HG03066 (cell line): Measurements from ENCODE around the gene ARID3A.
"Not testable (repeated sequence)": the region's sequence is repeated elsewhere in the genome, so short reads cannot be mapped to it uniquely, and the experiment has no call there.

Experiments
- ATAC-seq: cut with Tn5 transposase; IDR thresholded peaks from one replicate; pipeline ENCODE4 v1.9.1; 2021; ENCODE audit warnings: low read depth; ENCODE audit not compliant: unreplicated experiment

Gene ARID3A

DNA sequence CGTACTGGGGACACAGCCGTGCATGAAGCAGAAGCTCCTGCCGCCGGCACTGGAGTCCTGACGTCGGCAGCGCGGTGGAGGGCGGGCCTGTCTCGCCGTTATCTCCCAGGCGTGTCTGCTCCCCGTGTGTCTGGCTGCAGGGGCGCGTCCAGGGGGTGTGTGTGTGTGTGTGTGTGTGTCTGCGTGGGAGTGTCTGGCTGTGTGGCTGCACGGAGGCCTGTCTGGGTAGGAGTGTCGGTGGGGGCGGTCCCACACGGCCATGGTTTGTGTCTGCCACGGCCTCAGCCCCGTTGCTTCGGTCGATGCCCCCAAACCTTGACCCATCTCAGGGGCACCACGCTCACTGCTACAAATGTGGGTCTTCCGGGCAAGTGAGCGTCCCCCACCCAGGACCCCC, 18.3 kb downstream of the ARID3A start:
- ATAC-seq, result no peak

DNA sequence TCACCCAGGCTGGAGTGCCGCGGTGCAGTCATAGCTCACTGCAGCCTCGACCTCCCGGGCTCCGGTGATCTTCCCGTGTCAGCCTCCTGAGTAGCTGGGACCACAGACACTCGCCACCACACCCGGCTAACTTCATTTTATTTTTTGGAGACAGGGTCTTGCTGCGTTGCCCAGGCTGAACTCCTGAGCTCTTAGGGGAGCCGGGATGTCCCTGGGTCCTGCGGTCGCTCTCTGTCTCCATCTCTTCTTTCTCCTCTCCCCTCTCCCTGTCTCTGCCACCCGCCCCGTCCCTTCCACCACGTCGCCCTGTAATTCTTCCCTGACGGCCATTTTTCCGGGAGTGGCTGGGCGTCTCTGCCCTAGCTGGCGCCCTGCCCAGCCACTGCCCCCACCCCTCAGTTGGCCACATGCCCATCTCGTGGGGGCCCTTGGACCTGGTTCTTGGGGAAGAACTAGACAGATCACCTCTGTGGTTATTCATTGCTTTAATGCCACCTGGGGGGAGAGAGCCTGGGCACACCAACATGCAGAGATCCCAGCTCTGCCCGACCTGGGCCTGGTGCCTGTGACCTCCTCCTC, 18.9 kb downstream of the ARID3A start:
- ATAC-seq, result no peak

DNA sequence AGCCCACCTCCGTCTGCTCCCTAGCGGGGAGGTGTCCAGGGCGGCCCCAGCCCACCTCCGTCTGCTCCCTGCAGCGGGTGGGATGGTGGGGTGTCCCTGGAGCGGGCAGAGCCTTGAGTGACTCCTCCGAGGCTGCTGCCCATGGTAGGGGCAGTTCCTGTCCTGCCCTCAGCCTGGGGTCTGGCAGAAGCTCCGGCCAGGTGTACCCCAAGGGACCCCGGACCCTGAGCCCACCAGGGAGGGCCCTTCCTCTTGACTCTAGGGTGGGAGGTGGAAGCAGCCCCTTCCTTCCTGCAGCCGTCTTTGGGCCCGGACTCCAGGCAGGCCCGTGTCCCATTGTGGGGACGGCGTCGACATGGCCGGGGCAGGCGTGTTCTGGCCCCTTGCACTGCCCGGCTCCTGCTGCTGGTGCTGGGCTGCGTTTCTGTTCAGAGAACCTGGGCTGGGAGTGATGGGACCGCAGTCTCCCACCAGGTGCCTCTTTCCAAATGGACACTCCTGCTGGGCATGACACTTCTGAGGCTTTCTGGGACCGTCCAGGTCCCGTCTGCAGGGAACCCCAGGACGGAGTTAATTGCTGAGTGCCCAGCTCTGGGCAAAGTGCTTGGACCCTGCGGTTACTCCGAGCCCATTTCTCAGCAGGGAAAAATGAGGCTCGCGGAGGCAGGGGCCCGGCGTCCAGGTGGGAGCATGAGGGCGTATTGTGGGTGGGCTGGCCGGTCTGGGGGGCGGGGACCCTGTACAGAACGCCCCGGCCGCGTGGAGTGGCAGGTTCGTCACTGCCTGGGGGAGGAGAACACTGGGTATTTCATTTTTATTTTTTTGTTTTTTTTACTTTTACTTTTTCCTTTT, 19.8 kb downstream of the ARID3A start:
- ATAC-seq, result no peak

DNA sequence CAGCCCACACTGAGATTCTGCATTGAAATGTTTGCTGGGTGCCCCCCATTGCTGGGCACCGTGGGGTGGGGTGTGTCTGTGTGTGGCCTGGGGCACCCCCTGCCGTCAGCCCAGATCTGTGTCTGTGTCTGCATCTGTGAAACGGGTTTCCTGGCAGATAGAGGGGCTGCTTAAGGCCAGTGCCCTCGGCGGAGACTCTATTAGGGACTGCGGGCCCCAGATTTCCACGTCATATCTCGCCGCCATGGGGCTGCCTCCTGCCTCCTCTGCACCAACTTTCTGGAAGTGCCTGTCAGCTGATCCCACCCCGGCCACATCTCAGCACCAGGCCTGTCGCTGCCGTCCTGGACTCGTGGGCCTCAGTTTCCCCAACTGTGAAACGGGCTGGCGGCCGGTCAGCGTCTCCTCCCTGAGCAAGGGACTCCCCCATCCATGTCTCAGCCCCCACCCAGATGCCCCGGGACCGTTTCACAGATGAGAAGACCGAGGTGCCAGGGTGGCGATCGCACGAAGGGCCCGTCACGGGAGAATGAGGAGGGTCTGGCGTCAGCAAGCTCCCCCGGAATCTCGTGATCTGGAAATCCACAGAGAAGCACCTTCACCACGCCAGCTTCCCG, 21.4 kb downstream of the ARID3A start:
- ATAC-seq, result no peak

DNA sequence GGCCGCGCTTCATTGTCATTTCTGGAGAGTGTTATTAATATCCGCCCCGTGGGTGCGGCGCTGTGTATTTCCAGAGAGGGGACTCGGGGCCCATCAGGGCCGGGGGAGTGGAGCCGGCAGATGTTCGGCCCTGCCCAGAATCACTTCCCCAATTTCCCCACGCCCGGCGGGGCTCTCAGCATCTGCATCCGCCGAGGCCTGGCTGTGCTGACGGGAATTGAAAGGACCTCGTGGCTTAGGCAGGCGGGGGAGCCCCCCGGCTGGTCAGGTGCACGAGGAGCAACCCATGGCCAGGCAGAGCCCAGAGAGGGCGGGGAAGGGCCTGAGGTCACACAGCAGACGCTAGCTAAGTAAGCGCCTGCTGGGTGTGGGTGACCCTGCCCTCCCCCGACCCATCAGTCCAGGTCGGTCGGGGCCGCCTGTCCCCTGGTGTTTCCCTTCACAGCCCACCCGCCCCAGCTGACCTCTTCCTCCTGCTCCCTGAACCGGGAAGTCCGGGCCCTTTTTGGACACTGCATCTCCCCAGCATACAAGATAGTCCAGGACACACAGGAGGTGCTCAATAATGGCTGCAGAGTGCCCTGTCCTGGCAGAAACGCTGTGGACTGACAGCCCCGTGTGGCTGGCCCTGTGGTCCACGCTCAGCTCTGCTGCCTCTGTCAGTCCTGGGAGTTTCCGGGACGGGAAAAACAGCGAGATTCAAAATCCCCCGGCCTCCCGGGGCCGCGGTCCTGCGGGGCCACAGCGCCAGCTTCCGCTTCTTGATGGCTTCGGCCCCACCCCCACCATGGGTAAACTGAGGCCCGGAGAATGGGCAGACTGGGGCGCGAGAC, 22.1 kb downstream of the ARID3A start:
- peak; percentile 61 for ATAC-seq

DNA sequence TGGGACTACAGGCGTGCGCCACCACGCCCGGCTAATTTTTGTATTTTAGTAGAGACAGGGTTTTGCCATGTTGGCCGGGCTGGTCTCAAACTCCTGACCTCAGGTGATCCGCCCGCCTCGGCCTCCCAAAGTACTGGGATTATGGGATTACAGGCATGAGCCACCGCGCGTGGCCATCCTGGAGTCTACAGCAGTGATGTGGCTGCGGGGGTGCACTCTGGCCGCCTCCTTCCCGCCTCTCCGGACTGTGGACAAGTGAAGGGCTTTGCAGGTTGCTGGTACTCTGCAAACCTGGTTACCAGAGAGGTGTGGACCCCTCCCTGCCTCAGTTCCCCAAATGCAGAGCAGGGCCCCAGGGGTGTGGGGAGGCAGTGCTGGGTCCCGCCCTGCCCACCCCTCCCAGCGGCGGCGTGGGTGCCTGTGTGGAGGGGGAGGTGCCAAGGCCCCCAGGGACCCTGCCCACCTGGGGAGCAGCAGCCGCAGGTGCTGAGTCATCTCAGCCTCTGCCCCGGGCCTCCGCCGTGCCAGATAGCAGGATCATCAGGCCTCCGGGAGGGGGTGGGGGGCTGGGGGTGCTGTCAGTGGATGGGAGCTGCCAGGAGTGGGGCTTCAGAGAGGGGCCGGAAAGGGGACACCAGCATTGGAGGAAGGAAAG, 23.1 kb downstream of the ARID3A start:
- ATAC-seq, result no peak

DNA sequence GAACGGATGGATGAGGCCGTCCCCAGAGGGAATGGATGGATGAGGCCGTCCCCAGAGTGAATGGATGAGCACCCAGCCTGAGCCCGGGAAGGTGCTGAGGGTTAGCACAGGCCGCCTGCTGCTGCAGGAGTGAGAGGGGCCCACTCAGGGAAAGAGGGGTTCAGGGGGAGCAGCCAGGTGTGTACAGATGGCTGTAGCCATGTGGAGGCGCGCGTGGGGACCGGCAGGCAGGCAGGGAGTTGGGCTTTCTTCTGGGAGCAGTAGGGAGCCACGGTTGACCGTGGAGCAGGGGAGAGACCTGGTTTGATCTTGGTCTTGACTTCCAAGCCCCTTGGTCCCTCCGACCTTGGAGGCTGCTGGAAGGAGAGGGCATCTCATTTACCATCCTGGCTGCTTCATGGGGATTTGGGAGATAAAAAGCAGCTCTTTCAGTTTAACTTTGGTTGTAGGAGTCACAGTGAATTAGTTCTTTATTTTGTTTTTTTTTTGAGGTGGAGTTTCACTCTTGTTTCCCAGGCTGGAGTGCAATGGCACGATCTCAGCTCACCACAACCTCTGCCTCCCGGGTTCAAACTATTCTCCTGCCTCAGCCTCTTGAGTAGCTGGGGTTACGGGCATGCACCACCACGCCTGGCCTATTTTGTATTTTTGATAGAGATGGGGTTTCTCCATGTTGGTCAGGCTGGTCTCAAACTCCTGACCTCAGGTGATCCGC, 24.7 kb downstream of the ARID3A start:
- ATAC-seq, result no peak

DNA sequence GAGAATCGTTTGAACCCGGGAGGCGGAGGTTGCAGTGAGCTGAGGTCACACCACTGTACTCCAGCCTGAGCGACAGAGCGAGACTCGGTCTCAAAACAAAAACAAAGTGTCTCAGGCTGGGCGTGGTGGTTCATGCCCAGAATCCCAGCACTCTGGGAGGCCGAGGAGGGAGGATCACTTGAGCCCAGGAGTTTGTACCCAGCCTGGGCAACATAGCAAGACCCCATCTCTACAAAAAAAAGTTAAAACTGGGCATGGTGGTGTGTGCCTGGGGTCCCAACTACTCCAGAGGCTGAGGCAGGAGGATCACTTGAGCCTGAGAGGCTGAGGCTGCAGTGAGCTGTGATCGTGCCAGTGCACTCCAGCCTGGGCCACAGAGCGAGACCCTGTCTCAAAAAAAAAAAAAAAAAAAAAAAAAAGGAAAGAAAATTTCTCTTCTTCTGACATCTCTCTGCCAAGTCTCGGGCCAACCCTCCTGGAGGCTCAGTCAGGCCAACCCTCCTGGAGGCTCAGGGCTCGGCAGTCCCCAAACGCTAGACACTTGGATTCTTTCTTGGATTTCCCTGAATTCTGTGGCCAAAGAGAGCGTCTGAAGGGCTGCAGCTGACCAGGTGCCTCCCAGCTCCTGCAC, 26.3 kb downstream of the ARID3A start:
- ATAC-seq, result no peak

DNA sequence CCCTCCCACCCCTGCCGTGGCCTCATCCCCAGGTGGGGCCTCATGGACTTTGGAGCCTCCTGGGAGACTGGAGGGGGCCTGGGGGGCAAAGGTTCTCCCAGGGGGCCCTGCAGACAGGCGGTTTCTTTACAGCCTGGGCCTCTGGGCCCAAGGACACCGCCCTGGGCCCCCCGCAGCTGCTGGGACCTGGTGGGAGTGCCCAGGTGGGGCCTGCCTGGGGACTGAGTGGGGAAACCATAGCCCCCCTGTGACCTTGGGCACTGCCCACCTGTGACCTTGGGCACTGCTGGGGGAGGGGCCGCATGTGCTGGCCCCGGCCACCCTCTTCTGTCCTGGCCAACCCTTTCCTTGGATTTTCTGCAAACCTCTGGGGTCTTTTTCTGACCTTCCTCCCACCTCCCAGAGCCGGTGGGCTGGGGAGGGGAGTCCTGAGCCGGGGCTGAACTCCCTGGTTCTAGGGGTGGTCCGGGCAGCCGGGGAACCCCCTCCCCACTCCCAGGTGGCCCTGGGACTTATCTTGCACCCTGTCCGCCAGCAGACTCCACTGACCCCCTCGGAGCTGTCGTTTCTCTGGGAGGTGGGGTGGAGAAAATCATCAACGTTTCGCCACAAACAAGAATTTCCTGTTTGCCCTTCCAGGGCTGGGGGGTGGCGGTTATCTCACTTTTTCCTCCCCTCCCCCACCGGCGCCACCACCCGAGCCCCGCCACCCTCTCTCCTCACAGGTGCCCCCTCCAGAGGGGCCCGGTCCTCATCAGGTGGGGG, 27.0 kb downstream of the ARID3A start:
- ATAC-seq, result no peak

DNA sequence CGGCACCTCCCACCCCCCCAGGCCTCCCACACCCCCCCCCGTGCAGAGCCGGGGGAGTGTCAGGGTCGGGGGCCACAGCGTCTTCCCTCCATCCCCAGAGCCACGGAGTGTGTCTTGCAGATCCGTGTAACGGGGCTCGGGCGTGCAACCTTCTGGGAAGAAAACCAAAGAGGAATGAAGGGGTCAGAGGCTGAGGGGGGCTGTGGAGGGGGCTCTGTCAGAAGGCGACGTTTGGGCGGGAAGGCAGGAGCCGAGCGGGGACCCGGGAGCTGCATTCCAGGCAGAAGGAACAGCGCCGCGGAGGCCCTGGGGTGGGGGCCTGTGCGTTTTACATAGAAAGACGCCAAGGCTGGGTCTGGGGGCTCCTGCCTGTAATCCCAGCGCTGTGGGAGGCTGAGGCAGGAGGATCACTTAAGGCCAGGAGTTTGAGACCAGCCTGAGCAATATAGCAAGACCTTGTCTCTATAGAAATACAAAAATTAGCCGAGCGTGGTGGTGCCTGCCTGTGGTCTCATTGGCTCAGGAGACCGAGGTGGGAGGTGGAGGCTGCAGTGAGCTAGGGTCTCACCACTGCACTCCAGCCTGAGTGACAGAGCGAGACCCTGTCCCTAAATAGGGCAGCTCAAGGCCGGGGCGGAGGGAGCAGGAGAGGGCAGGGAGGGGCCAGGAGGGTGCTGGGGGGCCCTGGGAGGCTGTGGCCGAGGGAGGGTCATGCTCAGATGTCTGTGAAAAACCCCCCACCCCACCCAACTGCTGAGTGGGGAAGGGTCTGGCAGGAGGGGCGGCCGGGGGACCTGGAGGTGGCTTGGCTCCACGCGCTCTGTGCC, 27.8 kb downstream of the ARID3A start:
- ATAC-seq, result no peak

DNA sequence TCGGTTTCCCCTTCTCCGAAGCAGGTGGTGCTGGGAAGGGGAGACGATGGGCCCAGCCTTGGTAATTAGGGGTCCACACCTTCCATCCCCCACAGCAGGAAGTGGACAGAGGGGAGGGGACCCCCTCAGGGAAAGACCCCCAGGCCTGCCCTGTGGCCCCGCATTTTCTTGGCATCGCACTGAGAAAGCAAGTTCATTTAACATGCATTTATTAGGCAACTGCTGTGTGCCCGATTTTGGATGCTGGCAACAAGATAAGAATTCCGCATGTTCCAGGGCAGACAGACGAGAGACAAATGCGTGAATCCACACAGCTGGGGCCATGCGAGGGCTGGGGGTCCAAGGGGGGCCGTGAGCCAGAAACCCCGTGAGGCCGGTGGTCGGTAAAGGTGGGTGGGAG, 28.4 kb downstream of the ARID3A start:
- no peak for ATAC-seq

DNA sequence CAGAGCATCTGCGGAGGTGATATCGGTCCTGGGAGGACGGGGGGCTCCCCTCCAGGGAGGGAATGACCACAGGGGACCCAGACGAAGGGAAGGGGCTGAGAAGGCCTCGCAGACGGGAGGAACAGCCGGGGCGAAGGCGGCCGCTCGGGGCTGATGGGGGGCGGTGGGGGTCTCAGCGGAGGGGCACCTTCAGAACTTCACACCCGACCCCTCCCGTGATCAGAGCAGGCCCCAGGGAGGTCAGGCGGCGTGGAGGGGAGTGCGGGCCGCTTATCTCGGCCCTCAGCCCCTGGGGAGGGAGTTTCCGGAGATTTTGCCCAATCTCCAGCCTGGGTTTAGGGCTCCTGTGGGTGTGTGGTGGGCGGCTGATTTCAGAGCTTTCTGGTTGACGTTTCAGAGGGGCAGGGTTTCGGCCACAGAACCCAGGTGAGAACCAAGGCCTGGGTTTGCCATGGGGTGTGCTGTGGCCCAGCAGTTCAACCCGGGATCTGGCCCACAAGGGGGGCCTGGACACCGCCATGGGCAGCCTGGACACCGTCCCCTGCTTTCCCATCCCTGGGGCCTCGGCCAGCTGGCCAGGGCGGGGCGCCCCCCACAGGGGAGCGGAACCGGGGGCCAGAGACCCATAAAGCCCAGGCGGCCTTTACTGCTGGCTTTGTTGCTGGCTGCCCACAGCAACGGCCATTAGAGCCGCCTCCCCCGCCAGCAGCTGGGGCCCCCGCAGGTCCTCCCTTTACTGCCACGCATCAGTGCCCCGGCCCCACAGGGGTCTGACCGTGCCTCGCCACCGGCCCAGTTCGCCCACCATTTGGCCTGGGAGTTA, 29.0 kb downstream of the ARID3A start:
- no peak for ATAC-seq

DNA sequence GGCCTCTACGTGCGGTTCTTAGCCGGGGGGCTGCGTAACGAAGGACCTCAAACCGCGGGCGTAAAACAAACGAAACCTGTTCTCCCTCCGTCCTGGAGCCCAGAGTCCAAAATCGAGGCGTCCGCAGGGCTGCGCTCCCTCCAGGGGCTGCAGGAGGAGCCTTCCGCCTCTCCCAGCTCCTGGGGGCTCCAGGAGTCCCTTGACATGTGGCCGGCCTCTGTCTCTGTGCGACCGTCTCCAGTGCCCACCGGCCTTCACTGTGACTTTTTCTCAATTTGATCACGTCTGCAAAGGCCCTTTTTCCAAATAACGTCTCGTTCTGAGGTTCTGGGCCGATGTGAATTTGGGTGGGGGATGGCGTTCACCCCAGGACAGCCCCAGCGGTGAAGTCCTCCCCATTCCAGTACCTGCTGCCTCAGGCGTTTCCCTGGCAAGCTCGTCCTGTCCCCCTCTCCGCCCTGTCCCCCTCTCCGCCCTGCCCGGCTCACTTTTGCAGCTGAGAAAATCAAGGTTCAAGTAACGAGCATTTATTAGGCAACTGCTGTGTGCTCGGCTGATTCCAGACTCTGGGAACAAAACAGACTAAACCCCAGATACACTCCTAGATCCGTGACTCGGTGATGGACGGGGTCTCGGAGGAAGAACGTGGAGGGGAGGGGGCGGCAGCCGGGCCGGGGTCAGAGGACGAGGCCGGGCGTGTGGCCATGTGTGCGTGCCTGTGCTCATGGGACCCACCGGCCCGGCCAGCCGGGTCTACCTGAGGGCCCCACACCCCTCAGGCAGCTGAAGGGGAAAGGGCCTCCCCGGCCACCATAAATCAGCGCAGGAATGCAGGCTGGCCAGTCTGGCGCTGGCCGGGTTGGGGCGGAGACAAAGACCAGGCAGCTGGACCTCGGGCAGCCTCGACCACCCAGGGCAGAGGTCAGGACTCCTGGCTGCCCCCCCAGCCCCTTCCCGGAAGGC, 30.2 kb downstream of the ARID3A start:
- ATAC-seq, result no peak

DNA sequence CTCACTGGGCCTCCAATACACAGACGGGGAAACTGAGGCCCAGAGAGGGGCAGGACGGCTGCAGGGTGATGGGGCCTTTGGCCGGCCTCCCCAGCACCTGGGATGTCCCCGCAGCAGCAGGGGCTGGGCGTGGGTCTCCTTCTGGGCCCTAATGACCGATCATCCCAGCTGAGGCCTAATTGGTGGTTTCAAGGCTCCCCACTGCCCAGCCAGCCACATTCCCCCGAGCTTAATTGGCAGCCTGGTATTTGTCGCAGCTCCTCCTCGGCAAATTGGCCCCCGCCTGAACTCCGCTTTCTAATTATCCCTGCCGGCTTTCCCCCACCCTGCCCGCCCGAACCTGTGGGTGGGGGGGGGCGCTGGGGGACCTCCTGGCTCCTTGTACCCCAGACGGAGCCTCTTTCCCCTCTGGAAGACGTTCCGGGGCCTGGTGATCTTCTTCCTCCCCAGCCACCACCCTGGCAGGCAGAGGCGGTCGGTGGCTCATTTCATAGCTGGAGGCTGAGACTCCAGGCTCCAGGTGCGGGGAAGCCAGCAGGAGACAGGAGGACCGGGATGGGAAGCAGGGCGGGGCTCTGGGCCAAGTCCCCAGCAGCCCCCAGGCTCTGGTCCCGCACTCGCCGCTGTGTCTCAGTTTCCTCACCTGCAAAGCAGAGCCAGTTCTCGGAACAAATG, 31.1 kb downstream of the ARID3A start:
- no peak for ATAC-seq

DNA sequence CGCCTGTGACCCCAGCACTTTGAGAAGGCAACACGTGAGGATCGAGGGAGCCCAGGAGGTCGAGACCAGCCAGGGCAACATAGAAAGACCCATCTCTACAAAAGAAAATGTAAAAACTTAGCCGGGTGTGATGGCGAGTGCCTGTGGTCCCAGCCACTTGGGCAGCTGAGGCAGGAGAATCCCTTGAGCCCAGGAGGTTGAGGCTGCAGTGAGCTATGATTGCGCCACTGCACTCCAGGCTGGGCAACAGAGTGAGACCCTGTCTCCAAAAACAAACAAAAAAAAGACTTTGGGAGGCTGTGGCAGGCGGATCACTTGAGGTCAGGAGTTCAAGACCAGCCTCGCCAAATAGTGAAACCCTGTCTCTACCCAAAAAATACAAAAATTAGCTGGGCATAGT, 31.7 kb downstream of the ARID3A start:
- not testable (repeated sequence) for ATAC-seq
